ENCODE results near the gene PHLDB2.
A peak's percentile ranks its signal among the peaks of the same experiment; 100 is the strongest.

The PHLDB2 gene

DNA sequence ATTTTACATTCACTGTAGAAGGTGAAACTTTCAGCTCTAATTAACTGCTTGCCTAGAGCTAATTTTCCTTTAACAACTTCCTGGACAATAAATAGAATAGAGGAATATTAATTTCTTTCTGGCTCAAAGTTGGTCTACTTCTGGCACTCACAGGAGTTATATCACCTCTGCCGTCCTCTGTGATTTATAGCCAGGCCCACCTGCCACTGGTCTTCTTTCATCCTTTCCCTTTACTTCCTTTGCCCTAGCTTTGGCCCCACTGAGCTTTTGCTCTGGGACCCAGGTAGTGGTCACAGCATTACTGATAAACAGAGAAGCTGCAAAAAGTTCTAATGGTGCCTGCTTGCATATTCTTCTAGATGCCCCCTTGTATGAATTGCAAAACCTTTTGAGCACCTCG, 70.4 kb downstream of the PHLDB2 start:
- no peak for DNase-seq

DNA sequence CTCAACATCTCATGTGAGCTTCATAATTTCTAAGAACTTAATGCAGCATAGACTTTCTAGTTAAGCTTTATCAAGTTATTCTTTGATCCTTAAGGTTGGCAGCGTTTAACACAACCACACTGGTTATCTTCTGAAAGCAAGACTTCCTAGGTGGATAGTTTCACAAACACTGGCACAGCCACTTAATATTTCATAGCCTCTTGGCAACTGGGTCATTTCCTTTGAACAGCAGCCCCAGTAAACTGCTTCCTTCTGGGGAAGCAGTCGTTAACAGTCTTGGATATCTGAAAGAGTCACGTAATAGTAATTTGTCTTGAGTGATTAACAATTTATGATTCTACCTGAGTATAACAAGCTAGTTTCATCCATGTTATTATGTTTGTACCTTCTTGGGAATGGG, 73.9 kb downstream of the PHLDB2 start:
- DNase-seq, result no peak

- no peak for DNase-seq
These were observed 77.3 kb downstream of the PHLDB2 start for GRCh38 chr3:111936191-111936841.

DNA sequence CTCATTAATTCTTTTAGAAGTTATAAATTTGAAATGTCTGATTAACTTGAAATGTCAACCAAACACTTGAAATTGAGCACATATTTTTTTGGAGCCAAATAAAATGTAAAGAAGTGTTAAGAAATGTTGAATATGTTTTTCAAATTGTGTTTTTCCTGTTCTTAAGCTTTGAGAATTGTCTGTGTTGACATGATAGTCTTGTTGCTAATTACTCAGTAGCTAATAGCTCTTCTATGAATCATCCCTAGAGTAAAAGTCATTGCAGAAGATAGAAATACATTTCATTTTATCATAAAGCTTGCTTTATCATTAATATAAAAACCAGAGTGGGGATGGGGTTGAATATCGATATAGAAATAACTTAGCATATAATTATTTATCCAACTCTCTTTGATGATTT, 77.9 kb downstream of the PHLDB2 start:
- no peak for DNase-seq

DNA sequence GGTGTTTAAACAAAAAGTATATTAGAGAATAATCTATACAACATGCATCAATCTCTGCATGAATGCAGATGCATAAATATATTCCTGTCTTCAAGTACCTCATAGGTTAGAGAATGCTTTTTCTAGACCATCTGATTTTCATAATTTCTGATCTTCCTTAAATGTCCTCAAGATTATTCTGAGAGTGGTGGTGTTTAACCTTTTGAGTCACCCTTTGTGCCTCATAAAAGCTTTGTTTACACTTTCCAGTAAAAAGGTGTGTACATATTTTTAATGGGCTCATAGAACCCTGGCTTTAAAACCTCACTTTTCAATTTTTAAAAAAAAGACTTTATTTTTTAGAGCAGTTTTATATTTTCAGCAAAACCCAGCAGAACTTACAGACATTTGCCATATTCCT, 78.8 kb downstream of the PHLDB2 start:
- no peak for DNase-seq

- no peak for DNase-seq
These were observed 80.8 kb downstream of the PHLDB2 start for GRCh38 chr3:111939873-111940272.

- DNase-seq, result no peak
These were observed 84.5 kb downstream of the PHLDB2 start for GRCh38 chr3:111943533-111943932.

DNA sequence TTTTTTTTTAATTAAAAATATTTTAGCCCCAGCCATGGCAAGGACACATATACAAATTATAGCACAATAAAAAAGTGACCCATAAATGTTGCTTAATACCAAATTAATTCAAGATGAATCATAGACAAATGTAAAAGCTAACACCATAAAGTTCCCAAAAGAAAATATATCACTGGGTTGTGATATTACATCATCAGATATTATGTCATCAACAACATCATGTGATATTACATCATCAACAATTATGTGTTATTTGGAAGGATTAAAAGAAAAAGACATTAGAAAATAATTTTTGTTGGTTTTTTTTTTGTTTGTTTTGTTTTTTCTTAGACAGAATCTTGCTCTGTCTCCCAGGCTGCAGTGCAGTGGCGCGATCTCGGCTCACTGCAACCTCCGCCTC, 85.3 kb downstream of the PHLDB2 start:
- no peak for DNase-seq

- no peak for DNase-seq
These were observed 88.2 kb downstream of the PHLDB2 start for GRCh38 chr3:111947231-111947630.

DNA sequence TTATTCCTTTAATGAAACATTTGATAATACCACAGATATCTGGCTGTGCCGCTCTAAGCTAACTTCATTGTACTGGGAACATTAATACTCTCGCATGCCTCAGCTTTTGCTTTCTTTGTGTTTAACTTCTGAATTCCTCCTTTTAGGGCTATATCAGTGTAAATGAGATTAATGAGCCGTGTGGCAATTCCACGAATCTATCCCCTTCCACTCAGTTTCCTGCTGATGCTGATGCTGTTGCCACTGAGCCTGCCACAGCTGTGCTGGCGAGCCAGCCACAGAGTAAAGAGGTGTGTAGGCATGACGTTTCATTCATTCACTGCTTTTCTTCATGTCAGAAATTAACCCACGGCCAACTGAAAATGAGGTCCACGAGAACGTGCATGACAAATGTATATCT, 89.7 kb downstream of the PHLDB2 start:
- no peak for DNase-seq

DNA sequence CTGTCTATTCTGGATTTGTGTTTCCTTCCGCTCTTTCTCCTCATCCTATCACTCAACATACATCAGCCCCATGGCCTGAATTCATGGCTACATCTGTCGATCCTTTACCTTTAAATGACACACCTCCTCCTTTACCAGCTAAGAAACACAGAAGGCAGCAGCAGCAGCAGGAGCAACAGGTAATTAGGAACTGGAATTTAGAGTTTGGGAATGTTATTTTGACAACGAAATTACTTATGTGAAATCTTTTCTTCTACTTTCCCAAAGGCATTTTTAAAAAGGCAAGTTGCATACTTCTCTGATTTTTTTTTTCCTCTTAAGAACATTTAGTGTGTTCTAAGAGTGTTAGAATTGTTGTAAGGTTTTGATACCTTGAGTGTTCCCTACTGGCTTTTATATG, 90.6 kb downstream of the PHLDB2 start:
- no peak for DNase-seq

- DNase-seq, result no peak
These were observed 92.0 kb downstream of the PHLDB2 start for GRCh38 chr3:111951032-111951431.

GRCh38 chr3:111952086-111952485, 93.0 kb downstream of the PHLDB2 start:
- DNase-seq, result no peak

- no peak for DNase-seq
These were observed 93.9 kb downstream of the PHLDB2 start for GRCh38 chr3:111952866-111953450.

GRCh38 chr3:111954228-111954990, 95.3 kb downstream of the PHLDB2 start:
- no peak for DNase-seq

DNA sequence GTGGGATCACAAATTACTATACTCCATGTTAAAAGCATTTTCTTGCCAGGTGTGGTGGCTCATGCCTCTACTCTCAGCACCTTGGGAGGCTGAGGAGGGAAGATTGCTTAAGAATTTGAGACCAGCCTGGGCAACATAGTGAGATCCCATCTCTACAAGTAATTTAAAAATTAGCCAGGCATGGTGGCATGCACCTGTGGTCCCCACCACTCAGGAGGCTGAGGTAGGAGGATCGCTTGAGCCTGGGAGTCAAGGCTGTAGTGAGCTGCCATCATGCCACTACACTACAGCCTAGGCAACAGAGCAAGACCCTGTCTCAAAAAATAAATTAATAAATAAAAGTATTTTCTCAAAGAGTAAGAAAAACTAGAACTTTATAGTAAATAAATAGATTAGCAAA, 96.8 kb downstream of the PHLDB2 start:
- no peak for DNase-seq

GRCh38 chr3:111956449-111956848, 97.4 kb downstream of the PHLDB2 start:
- no peak for DNase-seq

DNA sequence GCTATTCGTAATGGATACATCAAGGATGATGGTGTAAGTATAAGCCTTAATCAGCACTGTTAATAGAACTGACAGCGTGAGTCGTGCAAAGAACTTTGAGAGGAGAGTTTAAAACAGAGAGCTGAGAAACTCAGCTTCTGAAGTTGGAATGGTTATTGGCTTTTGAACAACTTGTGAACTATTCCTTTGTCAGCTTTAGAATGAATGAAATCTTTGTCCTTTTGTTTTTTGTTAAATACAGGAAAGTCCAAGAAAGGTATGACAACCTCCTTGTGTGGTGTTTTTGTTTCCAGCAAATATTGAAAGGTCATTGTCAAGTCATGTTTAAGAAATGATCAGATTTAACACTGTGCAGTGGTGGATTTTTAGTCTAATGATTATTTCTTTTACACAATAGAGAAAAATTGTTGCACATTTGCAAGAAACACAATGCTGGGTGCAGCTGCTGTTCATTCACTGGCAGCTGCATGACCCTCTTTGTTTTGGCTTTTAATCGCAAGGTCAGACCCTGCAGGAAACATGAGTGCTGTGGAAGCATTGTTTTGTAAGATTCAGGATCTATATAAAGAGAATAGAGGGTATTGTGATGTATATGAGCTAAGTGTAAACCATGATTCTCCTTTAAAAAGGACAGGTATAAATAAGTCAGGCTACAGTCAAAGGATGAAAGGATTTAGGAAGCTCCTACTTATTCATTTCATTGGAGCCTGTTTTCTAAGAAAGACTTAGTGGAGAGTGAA, 98.1 kb downstream of the PHLDB2 start:
- DNase-seq, result no peak

DNA sequence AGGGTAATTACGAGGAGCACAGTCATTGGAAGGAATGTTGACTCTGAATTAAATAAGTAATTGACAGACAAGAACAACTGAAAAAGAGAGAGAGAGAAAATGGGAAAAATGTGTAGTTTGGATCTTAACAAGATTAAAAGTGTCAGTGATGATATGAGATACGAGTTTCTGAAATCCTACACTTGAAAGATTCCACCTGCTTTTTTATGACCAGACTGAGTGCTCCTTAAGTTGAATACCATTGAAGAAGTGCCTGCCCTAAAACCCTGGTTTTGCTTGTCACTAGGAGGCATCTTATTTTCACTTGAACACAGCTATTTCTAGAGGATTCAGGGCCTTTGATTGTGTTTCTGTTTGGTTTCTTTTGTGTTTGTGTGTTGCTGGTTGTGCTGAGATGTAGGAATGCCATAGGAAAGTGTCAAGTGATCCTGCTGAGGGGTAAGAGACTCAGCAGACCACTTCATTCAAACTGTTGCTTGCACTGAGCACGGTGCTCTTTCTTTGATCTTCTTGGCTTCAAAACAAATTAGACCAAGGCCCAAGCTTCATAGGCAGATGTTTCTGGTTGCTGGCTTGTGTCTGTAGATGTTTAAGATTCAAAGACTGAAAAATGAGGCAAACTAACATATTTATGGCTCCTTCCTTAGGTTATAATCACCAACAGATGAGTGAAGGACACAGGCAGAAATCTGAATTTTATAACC, 102.5 kb downstream of the PHLDB2 start:
- DNase-seq, result no peak

- peak; percentile 40 for DNase-seq
These were observed 104.4 kb downstream of the PHLDB2 start for GRCh38 chr3:111963424-111963823.

DNA sequence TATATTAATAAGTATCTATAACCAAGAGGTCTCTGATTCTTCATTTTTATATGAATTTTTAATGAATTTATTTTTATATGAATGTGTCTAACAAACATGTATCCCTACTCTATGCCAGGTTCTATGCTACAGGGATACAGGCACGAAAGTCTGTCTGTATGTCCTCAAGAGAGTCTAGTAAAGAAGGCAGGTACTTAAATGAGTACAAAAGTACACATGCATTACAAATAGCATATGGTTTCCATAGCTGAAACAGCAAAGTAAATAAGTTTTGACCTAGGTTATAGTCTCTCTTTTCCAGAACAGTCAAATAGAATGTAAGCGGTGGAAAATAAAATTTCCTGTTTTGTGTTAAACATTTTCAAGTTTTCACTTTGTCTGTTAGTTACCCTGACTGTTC, 106.4 kb downstream of the PHLDB2 start:
- peak; percentile 25 for DNase-seq

- DNase-seq, result no peak
These were observed 108.0 kb downstream of the PHLDB2 start for GRCh38 chr3:111967068-111967467.
